ENCODE data around the gene MYO15B.

MYO15B gene

DNA sequence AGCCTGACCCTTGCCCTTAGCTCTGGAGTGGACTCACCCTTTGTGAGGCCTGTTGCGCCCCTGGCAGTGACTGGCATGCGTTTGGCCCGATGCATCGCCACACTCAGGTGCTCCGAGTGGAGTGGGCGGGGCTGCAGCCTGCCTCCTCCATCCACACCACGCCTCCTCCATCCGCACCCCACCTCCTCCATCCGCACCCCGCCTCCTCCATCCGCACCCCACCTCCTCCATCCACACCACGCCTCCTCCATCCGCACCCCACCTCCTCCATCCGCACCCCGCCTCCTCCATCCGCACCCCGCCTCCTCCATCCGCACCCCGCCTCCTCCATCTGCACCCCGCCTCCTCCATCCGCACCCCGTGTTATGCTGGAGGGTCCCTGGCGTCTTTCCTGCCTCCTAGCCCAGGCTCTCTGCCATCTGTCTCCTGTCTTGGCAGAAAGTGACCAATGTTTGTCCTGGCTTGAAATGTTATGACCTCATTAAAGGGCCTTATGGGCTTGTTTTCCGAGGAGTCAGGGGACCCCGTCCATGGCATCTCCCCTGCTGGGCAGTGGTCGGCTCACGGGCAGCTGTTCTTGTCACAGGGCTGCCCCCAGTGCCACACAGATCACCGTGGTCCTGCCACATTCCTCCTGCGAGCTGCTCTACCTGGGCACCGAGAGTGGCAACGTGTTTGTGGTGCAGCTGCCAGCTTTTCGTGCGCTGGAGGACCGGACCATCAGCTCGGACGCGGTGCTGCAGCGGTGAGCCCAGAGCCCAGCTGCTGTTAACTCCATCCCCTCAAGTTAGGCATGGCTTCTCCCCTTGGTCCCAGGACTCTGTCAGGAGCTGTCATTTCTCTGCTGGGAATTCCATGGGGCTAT lies 28.7 kb upstream of the MYO15B start:
- DNase-seq: no peak

DNA sequence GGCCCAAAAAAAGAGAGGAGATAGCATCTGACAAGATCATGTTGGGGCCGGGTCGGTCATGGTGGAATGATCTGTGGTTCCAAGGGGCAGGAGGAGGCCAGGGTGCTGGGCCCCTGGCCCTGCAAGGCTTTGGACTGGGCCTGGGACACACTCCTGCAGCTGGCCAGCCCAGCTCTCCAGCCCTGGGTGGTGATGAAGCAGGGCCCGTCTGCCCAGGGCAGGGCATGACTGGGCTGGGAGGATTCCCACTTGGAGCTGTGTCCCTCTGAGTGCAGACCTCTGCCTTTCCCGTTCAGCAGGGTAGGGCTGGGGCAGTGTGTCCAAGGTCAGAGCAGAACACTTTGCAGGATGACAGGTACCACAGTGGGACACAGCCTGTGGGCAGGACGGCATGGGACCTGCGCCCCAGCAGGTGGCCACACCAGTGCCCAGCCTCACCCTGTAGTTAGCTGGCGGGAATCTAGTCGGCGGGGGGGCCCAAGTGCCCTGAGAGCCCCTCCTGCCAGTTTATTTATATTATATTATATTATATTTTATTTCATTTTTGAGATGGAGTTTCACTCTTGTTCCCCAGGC lies 27.6 kb upstream of the MYO15B start:
- DNase-seq: no peak

- no peak for DNase-seq
These were observed 25.5 kb upstream of the MYO15B start for GRCh38 chr17:75561927-75562603.

DNA sequence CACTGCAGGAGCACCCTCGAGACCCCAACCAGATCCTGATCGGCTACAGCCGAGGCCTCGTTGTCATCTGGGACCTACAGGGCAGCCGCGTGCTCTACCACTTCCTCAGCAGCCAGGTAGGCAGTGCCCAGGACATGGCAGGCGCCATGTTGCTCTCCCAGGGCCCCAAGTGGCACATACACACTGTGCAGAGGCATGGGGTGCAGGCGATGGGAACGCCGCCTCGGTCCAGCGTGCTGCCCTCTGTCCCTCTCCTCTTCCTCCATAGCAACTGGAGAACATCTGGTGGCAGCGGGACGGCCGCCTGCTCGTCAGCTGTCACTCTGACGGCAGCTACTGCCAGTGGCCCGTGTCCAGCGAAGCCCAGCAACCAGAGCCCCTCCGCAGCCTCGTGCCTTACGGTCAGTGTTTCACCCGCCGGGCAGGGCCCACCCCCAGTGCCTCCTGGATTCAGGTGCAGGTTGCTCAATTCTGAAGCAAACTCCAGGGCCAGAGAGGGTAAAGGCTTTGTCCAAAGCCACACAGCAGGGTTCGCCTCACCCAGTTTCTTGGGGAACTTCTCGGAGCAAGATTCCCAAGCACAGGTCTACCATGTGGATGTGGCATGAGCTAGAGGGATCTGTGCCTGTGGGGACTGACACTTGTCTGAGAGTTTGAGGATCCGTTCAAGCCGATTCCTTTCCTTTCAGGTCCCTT lies 24.4 kb upstream of the MYO15B start:
- DNase-seq: no peak

DNA sequence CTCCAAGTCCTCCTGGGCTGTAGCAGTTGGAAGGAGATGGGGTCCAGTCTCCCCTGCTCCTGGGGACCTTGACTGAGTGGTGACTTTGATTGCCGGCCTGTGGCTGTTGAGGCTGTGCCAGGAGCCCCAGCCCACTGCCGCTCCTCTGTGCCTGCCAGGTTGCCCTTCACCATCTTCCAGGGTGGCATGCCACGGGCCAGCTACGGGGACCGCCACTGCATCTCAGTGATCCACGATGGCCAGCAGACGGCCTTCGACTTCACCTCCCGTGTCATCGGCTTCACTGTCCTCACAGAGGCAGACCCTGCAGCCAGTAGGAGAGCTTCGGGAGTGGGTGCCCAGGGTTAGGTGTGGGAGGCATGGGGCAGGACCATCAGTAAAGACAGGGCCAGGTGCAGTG lies 23.4 kb upstream of the MYO15B start:
- DNase-seq: no peak

DNA sequence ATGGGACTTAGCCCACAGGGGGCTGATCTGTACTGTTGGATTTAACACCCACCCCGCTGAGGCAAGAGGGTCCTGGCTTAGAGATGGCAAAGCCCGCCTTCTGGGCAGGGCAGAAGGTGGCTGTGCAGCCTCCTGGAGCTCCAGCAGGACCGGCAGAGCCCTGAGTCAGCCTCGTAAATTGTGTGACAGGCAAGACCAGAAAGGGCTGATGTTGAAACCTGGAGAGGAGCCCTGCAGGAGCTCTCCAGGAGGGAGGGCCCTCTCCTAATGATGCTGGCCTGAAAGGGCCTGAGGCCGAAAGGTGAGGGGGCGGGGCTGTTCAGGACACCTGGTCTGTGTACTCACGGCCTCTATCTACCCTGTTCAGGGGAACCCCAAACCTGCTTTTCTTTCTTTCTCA lies 22.5 kb upstream of the MYO15B start:
- no peak for DNase-seq

GRCh38 chr17:75565618-75566017 lies 22.0 kb upstream of the MYO15B start:
- no peak for DNase-seq

DNA sequence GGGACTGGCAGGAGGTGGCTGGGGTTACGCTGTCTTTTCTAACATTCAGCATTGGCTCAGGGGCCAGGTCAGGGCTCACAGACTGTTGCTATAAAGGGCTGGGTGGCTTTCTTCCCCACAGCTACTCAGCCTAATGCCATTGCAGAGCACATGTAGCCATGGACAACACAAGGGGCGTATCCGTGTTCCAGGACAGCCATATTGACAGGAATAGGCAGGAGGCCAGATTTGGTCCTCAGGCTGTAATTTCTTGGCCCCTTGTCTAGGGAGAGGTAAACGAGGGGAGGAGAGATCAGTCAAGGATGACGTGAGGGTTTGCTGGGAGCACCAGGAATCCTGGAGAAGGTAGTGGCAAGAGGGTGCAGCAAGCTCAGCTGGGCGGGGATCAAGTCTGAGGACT lies 21.2 kb upstream of the MYO15B start:
- DNase-seq: no peak

DNA sequence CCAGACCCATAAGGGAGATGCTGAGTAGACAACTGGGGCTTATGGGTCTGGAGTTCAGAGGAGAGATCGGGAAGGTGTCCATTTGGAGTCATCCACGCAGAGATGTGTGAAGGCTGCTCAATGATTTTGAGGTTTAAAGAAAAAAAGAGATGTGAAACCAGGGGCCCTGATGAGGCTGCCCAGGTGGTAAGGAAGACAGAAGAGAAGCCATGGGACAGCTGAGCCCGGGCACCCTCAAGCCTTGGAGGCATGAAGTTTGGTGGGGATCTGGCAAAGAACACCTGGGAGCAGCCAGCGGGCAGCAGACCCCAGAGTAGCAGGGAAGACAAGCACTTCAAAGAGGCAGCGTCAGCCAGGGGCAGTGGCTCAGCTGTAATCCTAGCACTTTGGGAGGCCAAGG lies 20.8 kb upstream of the MYO15B start:
- no peak for DNase-seq

DNA sequence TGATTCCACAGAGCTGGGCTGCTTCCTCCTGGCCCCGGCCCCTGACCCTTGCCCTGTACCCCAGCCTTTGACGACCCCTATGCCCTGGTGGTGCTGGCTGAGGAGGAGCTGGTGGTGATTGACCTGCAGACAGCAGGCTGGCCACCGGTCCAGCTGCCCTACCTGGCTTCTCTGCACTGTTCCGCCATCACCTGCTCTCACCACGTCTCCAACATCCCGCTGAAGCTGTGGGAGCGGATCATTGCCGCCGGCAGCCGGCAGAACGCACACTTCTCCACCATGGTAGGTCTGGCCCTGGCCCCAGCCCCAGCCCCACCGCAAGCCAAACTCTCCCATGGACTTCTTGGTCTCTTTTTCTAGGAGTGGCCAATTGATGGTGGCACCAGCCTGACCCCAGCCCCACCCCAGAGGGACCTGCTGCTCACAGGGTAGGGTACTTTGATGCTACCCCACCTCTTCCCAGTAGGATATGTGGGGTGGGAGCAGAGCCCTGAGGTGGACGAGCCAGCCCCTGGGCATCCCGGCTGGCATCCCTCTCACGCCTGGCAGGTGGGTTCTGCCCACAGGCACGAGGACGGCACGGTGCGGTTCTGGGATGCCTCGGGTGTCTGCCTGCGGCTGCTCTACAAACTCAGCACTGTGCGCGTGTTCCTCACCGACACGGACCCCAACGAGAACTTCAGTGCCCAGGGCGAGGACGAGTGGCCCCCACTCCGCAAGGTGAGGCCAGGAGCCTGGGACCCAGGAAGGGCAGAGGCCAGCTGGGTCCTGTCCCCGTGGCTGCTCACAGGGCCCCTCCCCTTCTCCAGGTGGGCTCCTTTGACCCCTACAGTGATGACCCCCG lies 19.0 kb upstream of the MYO15B start:
- no peak for DNase-seq

DNA sequence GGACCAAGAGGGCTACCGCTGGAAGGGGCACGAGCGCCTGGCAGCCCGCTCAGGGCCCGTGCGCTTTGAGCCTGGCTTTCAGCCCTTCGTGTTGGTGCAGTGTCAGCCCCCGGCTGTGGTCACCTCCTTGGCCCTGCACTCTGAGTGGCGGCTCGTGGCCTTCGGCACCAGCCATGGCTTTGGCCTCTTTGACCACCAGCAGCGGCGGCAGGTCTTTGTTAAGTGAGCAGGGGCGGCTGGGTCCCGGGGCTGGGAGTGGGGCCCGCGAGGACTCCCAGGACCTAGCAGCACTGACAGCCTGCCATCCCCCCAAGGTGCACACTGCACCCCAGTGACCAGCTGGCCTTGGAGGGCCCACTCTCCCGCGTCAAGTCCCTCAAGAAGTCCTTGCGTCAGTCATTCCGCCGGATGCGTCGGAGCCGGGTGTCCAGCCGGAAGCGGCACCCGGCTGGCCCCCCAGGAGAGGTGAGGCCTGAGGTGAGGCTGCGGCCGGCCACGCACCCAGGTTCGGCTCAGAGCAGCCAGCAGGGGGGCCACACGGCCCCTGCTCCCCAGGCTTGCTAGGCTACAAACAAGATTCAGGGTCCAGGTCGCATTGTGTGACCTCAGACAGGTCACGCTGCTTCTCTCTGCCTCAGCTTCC lies 17.4 kb upstream of the MYO15B start:
- no peak for DNase-seq

- DNase-seq: no peak
These were observed 16.8 kb upstream of the MYO15B start for GRCh38 chr17:75570772-75571171.

- no peak for DNase-seq
These were observed 16.3 kb upstream of the MYO15B start for GRCh38 chr17:75571197-75571884.

- no peak for DNase-seq
These were observed 15.8 kb upstream of the MYO15B start for GRCh38 chr17:75571885-75572215.

DNA sequence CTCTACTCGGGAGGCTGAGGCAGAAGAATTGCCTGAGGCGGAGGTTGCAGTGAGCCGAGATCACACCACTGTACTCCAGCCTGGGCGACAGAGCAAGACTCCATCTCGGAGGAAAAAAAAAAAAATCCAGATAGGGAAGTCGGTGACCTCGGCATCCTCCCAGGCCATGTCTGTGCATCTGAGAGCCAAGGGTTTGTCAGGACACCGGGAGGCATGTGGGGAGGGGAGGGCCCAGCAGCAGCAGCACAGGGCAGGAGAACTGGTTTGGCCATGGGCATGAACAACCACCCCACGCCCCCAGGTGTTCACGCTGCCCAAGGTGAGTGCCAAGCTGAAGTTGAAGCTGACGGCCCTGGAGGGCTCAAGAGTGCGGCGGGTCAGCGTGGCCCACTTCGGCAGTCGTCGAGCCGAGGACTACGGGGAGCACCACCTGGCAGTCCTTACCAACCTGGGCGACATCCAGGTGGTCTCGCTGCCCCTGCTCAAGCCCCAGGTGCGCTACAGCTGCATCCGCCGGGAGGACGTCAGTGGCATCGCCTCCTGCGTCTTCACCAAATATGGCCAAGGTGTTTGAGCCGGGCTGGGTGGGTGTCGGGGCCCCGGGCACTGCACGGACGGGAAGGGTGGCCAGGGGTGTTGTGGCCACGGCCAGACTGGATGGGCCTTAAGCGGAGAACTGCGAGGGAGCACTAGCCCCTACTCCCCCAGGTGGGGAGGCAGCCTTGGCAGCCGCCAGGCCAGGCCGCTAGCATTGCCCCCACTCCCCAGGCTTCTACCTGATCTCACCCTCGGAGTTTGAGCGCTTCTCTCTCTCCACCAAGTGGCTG lies 14.7 kb upstream of the MYO15B start:
- no peak for DNase-seq

DNA sequence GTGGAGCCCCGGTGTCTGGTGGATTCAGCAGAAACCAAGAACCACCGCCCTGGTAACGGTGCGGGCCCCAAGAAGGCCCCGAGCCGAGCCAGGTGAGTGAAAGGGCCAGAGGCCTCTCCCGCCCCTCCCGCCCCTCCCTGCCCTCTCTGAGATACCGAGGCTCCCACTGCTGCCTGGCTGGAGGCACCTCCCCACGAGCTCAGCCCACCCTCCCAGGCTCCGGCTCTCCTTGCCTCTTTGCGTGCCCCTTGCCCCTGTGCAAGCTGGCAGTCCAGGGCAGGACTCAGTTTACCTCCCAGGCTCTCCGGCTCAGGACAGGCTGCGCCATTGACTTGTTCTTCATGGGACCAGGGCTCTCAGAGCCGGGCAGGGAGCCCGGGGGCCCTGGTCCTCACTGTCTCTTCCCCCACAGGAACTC lies 14.1 kb upstream of the MYO15B start:
- no peak for DNase-seq

- no peak for DNase-seq
These were observed 13.6 kb upstream of the MYO15B start for GRCh38 chr17:75573994-75574393.

DNA sequence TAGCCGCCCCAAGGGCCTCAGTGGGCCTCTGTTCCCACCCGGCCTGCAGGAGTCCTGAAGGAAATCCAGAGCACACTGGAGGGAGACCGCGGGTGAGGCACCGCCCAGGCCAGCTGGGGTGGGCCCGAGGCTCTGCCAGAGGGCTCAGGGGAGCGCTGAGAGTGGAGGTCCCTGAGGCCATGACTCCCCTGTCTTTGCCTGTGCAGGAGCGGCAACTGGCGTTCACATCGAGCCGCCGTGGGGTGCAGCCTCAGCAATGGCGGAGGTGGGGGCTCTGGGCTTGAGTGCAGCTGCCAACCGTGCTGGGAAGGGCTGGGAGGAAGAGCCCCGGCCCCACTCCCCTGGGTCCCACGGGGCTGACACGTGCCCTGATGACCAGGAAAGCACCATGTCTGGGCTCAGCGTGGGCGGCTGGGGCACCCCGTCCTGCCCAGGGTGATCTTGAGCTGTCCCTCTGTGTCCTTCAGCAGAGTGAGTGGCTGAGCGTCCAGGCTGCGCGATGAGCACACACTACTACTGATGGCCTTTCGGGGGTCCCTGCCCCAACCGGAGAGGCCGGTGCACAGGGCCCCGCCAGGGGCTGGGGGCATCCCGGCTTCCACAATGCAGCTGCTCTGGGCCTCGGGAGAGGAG lies 13.1 kb upstream of the MYO15B start:
- no peak for DNase-seq

- no peak for DNase-seq
These were observed 12.4 kb upstream of the MYO15B start for GRCh38 chr17:75575197-75575596.

GRCh38 chr17:75575728-75576127 lies 11.9 kb upstream of the MYO15B start:
- DNase-seq: no peak
